ENCODE measurements around the gene SNRK.

- no peak for TF ChIP-seq CTCF (conservative IDR thresholded peaks at IDR 0.05)
- no peak for TF ChIP-seq EZH2 (IDR thresholded peaks at IDR 0.05; ENCODE audit: low read depth)
Observed at GRCh38 chr3:43400167-43400566, 113.8 kb downstream of the SNRK start.
